HG03159 (cell line): ENCODE measurements around the gene DYNLT1.
"Not testable (repeated sequence)": the region's sequence is repeated elsewhere in the genome, so short reads cannot be mapped to it uniquely, and the experiment has no call there.

ENCODE experiments used
- ATAC-seq: cut with Tn5 transposase; IDR thresholded peaks from one replicate; pipeline ENCODE4 v1.9.1; 2021; ENCODE audit warnings: mild to moderate bottlenecking, moderate library complexity; ENCODE audit not compliant: unreplicated experiment

The DYNLT1 gene

DNA sequence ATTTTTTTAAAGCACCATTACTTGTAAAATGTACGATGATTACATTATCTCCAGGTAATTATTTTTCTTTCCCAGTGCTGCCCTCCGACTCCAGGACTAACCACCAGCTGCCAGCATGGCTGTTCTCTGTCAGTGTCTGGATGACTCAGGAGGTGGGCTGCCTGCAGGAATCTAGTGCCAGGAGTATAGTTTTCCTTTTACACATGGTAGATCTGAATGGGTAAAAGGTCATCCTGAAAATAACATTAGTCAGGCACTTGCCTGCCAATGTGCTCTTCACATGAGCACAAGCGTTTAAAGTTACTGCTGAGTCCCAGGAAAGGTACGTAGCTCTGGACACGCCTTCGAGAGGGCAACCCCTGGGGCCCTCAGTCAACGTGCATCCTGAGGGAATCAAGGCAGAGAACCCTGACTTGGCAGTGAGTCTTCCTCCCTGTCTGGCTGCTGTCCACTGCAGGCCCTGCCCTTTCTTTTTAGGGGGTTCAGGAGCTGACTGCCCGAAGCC is 2.4 kb downstream of the DYNLT1 start:
- ATAC-seq = no peak

DNA sequence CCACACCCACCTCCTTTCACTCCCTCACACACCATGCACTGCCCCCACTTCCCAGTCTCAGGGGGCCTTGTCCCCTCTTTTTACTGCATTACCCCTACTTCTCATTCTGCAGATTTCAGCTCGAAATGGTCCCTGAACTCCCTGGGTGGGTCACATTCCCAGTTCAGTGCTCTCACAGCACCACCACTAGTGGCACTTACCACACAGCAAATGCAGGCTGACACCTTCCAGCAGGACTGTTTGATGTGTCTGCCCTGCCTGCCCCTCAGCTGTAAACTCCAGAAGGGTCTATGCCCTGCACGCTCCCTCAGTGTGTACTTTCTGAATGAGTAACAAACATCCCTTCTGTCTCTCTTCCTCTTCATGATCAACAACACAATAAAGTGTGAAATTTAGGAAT is 4.0 kb downstream of the DYNLT1 start:
- ATAC-seq = no peak

GRCh38 chr6:158639056-158639455 is 5.5 kb downstream of the DYNLT1 start:
- ATAC-seq = no peak

- ATAC-seq = no peak
These were observed 6.2 kb downstream of the DYNLT1 start for GRCh38 chr6:158638324-158638854.

DNA sequence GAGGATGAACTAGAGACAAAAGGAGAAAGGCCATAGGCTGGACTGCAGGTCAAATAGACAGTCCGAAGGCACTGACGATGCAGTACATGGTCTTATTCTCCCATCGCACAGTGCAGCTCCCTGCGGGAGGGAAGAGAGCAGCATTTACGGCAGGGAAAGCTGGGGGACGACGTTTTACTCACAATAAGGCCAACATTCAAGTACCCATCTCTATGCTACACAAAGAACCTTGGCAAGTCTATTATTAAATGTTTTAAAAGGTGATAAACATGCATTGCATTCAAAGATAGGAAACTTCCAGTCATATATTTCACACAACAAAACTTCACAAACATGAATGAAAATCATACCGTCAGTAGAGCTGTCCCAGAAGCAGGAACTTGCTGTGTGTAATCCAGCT is 7.8 kb downstream of the DYNLT1 start:
- no peak for ATAC-seq

GRCh38 chr6:158635427-158636073 is 9.0 kb downstream of the DYNLT1 start:
- ATAC-seq = no peak

DNA sequence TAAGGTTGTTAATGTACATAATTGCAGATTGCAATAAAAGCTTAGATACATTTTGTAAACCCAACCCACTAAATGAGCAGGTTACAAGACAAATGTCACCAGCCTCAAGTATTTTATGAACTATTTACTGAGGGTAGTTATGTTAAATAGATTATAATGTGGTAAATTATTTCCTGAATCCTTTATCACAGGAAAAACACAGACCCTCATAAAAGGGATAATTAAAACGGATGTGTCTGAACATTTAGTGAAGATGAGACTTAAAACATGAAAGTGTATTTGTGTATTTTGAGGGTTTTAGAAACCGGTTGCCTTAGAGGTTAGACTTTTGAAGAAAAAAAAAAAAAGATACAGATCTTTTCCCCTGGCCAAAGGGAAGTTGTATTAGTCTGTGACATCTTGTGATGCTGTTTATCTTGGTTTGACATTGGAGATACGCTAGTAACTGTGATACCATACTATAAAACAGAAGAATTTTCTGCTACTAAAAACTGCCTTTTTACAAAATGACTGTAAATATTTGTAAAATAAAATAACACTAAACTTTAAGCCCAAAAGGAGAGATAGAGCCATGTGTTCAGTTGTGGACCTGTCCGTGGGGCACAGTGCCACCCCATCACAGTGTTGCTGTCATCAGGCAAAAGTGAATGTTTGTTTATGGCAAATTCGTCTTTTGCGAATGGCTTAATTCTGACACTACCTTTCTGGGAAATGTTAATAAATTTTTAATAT is 9.7 kb downstream of the DYNLT1 start:
- no peak for ATAC-seq

DNA sequence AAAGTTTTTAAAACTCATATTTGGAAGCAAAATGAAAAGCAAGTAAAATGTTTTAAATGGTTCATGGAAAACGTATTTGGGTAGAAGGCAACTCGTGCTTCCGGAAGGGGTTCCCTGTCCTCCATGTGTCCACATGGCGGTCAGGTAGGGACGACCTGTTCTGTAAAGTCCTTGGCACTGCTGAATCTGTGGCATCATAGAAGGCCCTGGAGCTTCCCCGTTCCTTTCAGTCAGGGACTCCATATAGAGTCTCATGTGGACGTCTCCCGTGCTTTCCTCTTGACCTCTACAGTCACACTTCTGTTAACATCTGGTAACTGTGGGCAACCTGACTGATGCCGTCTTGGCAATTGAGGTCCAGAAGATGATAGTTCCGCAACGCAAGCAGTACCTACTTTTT is 11.4 kb downstream of the DYNLT1 start:
- no peak for ATAC-seq

- not testable (repeated sequence) for ATAC-seq
These were observed 11.9 kb downstream of the DYNLT1 start for GRCh38 chr6:158632538-158633119.

DNA sequence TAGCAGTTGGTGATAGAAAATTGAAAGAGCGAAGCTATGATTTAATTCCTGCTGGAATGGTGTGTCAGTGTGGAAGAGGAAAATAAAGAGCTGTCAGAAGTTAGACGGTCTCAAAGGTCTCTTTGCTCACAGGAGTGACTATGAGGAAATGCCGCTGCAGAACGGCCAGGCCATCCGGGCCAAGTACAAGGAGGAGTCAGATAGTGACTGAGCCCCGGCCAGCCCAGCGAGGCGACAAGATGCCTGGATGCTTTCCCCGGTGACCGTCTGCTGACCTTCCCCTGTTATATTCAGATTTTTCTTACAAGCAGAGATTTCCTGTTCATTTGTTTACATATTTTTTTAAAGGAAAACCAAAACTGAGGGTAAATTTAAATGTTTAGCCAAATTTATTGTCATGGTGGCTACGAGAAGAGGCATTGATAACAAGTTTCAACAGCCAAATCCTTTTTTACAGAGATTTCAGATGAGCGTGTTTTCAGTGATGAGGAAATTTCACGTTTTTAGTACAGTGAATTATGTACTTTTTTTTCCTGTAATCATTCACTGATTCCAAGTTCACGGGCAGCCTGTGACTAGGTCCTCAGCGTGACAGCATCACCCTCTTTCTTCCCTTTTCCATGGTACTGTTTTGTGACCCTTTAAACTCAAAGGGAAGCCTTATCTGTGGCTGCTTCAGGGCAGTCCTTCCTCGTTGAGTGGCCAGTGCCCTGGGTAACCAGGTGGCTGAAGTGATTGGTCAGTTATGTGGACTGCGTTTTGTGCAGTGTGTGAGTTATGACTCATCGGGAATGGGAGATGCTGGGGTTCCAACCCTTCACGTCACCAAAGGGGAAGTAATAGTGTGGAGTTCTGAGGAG is 12.6 kb downstream of the DYNLT1 start:
- no peak for ATAC-seq

DNA sequence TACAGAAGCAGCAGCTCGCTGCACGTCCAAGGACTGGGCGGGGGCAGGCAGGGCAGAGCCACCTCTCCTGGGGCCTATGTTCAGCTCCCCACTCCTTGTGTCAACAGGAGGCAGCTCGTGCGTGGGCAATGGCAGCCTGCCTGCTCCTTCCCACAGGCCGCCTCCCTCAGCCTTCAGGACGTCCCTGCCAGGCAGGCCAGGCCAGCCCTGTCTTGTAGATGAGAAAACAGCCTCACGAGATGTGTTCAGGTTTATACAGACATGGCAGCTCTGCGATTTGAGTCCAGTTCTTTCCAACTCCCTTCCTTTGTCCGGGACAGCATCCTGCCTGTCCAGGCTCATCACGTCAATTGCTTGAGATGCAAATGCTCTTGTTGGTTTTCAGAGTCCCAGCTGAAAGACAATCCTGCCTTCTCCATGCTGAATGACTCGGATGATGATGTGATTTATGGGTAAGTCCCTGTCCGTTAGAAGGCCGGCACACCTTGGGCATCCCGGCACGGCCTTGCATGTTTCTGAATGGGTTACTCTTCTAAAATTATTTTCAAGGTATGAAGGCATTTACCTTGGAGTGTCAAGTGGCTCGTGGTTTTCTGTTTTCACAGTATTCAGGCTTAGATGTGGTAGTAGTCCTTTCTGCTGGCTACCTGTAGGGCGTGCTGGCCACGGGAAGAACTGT is 13.5 kb downstream of the DYNLT1 start:
- ATAC-seq = no peak

- no peak for ATAC-seq
These were observed 14.9 kb downstream of the DYNLT1 start for GRCh38 chr6:158629367-158630221.

GRCh38 chr6:158628542-158628941 is 16.0 kb downstream of the DYNLT1 start:
- no peak for ATAC-seq

DNA sequence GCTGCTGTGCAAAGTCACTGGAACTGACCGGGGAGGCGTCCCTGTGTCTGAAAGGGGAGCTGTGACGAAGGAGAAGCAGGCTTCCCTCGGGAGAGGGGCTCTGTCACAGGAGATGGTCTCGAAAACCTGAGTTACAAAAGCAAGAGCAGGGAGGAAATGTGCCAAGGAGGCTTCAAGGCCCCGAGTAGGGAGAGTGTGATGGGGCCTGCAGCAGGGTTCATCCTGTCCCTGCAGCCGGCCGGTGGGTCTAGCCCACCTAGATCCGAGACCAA is 16.7 kb downstream of the DYNLT1 start:
- ATAC-seq = no peak

GRCh38 chr6:158627168-158627939 is 17.2 kb downstream of the DYNLT1 start:
- no peak for ATAC-seq

- ATAC-seq = no peak
These were observed 18.0 kb downstream of the DYNLT1 start for GRCh38 chr6:158626360-158627167.

DNA sequence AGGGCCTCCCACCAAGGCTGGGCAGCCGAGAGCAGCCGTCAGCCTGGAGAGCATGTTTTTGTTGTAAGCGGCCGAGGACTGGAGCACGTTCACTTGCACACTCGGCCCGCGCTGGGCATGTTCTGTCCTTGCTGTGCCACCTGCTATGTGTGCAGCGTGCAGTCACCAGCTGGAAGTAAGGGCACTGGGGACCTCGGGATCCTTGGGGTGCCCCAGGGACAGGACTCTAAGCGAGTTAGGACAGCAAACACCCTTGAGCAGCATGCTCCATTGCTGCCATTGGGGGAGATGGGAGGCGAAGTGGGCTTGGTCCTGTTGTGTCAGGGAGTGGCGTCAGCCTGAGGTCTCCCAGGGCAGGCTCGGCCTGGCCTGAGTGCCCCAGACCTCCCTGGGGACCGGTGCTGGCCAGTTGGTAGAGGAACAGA is 18.6 kb downstream of the DYNLT1 start:
- ATAC-seq = no peak
